HG03575 (cell line): ENCODE measurements around the gene RPL13.

Experiments used
- ATAC-seq: cut with Tn5 transposase; IDR thresholded peaks from one replicate; pipeline ENCODE4 v1.9.1; 2021; ENCODE audit not compliant: unreplicated experiment, insufficient number of reproducible peaks, low FRiP score; ENCODE audit errors: extremely low read depth

Gene RPL13

GRCh38 chr16:89589241-89589926 lies 28.9 kb downstream of the RPL13 start:
- no peak for ATAC-seq

- ATAC-seq, result no peak
Observed at GRCh38 chr16:89593841-89594240, 33.4 kb downstream of the RPL13 start.

GRCh38 chr16:89595330-89596060 lies 35.0 kb downstream of the RPL13 start:
- no peak for ATAC-seq

GRCh38 chr16:89596061-89596689 lies 35.7 kb downstream of the RPL13 start:
- ATAC-seq, result no peak

- ATAC-seq, result no peak
Observed at GRCh38 chr16:89596957-89597649, 36.6 kb downstream of the RPL13 start.

GRCh38 chr16:89598199-89598598 lies 37.7 kb downstream of the RPL13 start:
- no peak for ATAC-seq

GRCh38 chr16:89599451-89599858 lies 39.0 kb downstream of the RPL13 start:
- no peak for ATAC-seq

- no peak for ATAC-seq
Observed at GRCh38 chr16:89599902-89600301, 39.4 kb downstream of the RPL13 start.

GRCh38 chr16:89600427-89600826 lies 39.9 kb downstream of the RPL13 start:
- no peak for ATAC-seq

GRCh38 chr16:89600956-89601355 lies 40.5 kb downstream of the RPL13 start:
- no peak for ATAC-seq

- ATAC-seq, result no peak
Observed at GRCh38 chr16:89601906-89602272, 41.4 kb downstream of the RPL13 start.

- ATAC-seq, result no peak
Observed at GRCh38 chr16:89602273-89602951, 41.9 kb downstream of the RPL13 start.

GRCh38 chr16:89602952-89603590 lies 42.6 kb downstream of the RPL13 start:
- ATAC-seq, result no peak

- ATAC-seq, result no peak
Observed at GRCh38 chr16:89604764-89605163, 44.3 kb downstream of the RPL13 start.

- no peak for ATAC-seq
Observed at GRCh38 chr16:89605186-89605970, 44.9 kb downstream of the RPL13 start.

- no peak for ATAC-seq
Observed at GRCh38 chr16:89606006-89606405, 45.5 kb downstream of the RPL13 start.

GRCh38 chr16:89607453-89607852 lies 47.0 kb downstream of the RPL13 start:
- no peak for ATAC-seq
